ENCODE measurements around the gene OSBPL8.
"Not testable (repeated sequence)": the region's sequence is repeated elsewhere in the genome, so short reads cannot be mapped to it uniquely, and the experiment has no call there.

OSBPL8 gene

DNA sequence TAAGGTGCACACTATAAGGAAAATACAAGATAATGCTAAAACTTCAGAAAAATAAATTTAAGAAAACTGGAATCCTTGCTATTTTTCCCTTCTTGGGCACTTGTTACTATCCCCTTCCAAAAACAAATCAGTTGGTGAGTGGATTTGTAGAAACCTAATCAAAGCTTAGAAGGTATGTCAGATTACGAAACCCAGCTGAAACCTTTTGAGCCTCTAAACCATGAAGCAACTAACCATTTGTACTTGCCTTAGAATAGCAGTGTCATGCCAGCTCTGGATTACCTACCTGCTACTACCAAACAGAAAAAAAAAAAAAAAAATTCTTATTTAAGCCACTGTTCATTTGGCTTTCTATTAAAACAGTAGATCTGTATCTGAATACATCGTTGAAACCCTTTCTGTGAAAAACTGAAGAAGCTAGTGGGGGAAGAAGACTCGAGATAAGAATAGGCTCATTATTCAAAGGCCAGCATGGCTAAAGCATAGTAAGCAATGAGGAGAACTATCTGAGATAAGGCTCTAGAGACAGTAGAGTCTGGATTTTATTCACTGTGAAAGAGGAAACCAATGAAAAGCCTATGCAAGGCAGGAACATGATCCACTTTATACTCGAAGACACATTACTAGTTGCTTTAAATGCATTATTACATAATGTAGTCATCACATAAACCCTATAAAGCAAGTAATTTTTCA, 30.2 kb downstream of the OSBPL8 start:
- TF ChIP-seq, protein P1, sequence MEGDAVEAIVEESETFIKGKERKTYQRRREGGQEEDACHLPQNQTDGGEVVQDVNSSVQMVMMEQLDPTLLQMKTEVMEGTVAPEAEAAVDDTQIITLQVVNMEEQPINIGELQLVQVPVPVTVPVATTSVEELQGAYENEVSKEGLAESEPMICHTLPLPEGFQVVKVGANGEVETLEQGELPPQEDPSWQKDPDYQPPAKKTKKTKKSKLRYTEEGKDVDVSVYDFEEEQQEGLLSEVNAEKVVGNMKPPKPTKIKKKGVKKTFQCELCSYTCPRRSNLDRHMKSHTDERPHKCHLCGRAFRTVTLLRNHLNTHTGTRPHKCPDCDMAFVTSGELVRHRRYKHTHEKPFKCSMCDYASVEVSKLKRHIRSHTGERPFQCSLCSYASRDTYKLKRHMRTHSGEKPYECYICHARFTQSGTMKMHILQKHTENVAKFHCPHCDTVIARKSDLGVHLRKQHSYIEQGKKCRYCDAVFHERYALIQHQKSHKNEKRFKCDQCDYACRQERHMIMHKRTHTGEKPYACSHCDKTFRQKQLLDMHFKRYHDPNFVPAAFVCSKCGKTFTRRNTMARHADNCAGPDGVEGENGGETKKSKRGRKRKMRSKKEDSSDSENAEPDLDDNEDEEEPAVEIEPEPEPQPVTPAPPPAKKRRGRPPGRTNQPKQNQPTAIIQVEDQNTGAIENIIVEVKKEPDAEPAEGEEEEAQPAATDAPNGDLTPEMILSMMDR (IDR thresholded peaks at IDR 0.05; ENCODE audit: borderline replicate concordance, control extremely low read depth, extremely low read depth, insufficient read depth, missing control alignments), result no peak
- no peak for DNase-seq (ENCODE audit: low spot score)
- in situ Hi-C loops (cut with MboI; ENCODE audit: low sequenced_read_pairs, unreplicated experiment), result no loop called here

DNA sequence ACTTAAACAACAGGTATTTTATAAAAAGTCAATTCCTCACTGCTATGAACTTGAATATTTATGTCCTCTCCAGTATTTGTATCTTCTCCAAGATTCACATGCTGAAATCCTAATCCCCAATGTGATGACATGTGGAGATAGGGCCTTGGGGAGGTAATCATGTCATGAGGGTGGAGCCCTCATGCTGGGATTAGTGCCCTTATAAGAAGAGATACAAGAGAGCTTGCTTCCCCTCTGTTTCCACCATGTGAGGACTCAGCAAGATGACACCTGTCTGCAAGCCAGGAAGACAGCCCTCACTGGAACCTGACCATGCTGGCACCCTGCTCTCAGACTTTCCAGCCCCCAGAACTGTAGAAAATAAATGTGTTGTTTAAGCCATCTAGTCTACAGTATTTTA, 36.2 kb downstream of the OSBPL8 start:
- TF ChIP-seq, protein P1 (IDR thresholded peaks at IDR 0.05; ENCODE audit: borderline replicate concordance, control extremely low read depth, extremely low read depth, insufficient read depth, missing control alignments), result no peak
- no peak for DNase-seq (ENCODE audit: low spot score)
- in situ Hi-C loops (cut with MboI; ENCODE audit: low sequenced_read_pairs, unreplicated experiment), result no loop called here

DNA sequence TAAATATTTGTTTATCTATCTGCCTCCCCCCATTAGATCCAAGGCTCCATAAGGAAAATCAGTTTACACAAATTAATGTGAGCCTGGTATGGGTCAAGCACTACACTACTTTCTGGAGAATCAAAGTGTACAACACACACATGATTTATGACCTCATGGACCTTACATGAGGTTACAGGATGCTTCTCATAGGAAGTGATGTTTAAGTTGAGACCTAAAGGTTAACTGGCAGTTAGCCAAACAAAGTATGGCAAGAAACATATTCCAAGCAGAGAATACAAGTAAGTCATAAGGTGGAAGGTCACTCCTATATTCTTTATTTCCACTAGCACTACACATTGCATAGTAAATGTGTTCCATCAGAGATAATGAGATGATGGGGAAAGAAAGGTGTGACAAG, 39.2 kb downstream of the OSBPL8 start:
- in situ Hi-C loops (cut with MboI; ENCODE audit: low sequenced_read_pairs, unreplicated experiment), result no loop called here
- DNase-seq (ENCODE audit: low spot score), result no peak
- TF ChIP-seq, protein P1 (IDR thresholded peaks at IDR 0.05; ENCODE audit: borderline replicate concordance, control extremely low read depth, extremely low read depth, insufficient read depth, missing control alignments), result no peak

DNA sequence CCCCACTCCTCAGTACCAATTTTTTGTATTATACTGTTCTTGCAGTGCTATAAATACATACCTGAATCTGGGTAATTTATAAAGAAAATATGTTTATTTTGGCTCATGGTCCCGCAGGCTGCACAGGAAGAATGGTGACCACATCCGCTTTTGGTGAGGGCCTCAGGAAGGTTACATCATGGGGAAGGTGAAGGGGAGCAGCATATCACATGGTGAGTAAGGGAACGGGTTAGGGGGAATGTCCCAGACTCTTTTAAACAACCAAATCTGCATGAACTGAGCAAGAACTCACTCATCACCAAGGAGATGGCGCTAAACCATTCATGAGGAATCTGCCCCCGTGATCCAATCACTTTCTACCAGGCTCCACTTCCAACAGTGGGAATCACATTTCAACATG, 40.0 kb downstream of the OSBPL8 start:
- no peak for DNase-seq (ENCODE audit: low spot score)
- in situ Hi-C loops (cut with MboI; ENCODE audit: low sequenced_read_pairs, unreplicated experiment), result no loop called here
- TF ChIP-seq, protein P1 (IDR thresholded peaks at IDR 0.05; ENCODE audit: borderline replicate concordance, control extremely low read depth, extremely low read depth, insufficient read depth, missing control alignments), result no peak

DNA sequence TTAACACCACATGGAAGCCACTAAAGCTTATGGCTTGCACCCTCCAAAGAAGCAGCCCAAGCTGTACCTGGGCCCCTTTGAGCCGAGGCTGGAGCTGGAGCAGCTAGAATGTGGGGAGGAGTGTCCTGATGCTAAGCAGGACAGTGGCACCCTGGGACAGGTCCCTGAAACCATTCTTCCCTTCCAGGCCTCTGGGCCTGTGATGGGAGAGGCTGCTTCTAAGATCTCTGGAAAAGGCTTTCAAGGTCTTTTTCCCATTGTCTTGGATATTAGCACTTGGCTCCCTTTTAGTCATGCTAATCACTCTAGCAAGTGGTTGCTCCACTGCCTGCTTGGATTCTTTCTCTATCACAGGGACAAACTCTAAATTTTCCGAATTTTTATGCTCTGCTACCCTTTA, 40.9 kb downstream of the OSBPL8 start:
- in situ Hi-C loops (cut with MboI; ENCODE audit: low sequenced_read_pairs, unreplicated experiment), result no loop called here
- DNase-seq (ENCODE audit: low spot score), result no peak
- TF ChIP-seq, protein P1 (IDR thresholded peaks at IDR 0.05; ENCODE audit: borderline replicate concordance, control extremely low read depth, extremely low read depth, insufficient read depth, missing control alignments), result no peak

DNA sequence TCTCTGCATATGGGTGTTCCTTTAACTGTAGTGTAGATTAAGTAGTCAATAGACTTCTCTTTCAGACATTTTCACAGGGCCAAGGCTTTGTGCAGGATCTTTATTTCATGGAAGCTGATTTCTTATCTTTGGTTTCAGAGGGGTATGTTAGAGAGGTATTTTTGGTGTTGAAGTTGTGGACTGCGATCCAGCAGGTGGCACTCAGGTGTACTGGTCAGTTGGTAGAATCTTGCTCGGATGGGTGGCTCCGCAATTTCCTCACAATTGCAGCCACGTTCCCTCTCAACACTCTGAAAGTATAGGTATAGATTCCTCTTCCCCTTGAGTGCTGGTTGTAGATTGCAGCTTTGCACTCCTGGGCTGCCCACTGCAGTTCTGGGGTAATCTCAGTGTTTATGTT, 44.3 kb downstream of the OSBPL8 start:
- in situ Hi-C loops (cut with MboI; ENCODE audit: low sequenced_read_pairs, unreplicated experiment), result no loop called here
- DNase-seq (ENCODE audit: low spot score), result no peak
- TF ChIP-seq, protein P1 (IDR thresholded peaks at IDR 0.05; ENCODE audit: borderline replicate concordance, control extremely low read depth, extremely low read depth, insufficient read depth, missing control alignments), result no peak

DNA sequence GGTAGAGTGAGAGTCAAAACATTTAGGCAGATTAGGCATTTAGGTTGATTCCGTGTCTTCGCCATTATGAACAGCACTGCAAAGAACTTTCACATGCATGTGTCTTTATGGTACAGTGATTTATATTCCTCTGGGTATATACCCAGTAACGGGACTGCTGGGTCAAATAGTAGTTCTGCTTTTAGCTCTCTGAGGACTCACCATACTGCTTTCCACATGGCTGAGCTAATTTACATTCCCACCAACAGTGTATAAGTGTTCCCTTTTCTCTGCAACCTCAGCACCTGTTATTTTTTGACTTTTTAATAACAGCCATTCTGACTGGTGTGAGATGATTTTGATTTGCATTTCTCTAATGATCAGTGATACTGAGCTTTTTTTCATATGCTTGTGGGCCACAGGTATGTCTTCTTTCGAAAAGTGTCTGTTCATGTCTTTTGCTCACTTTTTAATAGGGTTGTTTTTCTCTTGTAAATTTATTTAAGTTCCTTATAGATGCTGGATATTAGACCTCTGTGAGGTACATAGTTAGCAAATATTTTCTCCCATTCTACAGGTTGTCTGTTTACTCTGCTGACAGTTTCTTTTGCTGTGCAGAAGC, 48.4 kb downstream of the OSBPL8 start:
- in situ Hi-C loops (cut with MboI; ENCODE audit: low sequenced_read_pairs, unreplicated experiment), result not testable (repeated sequence)

More for the DNA sequence above, 48.4 kb downstream of the OSBPL8 start:
- DNase-seq (ENCODE audit: low spot score), result not testable (repeated sequence)
